C4-2B (cell line): ENCODE results near the gene DIPK1A.

ENCODE experiments used
- CTCF ChIP-seq: fragments of 450-650 bp; conservative IDR thresholded peaks from 2 replicates; pipeline ENCODE4 v1.5.1; 2017; ENCODE audit warnings: mild to moderate bottlenecking
- ZFX ChIP-seq: fragments of 450-650 bp; IDR thresholded peaks from 2 replicates; pipeline ENCODE4 v1.6.1; 2017

GRCh38 chr1:92934395-92935378, 26.6 kb downstream of the DIPK1A start:
- TF ChIP-seq CTCF, result no peak
- no peak for TF ChIP-seq ZFX
